HepG2 (cell line): Measurements from ENCODE around the gene TTN. TPM values are rescaled to one million over a fixed set of nuclear protein-coding genes. Genes with fewer than 3 reads are reported as not detected.
"Not testable (repeated sequence)": the region's sequence is repeated elsewhere in the genome, so short reads cannot be mapped to it uniquely, and the experiment has no call there.

ENCODE experiments used
- ATAC-seq: fragments of 200-7000 bp; cut with Tn5 transposase; 3 replicates; pipeline ENCODE4 v1.9.1; 2020; ENCODE audit warnings: mild to moderate bottlenecking, moderate library complexity
- BruUV-seq: library from RNA; stranded (reverse); fragments of 400-500 nt; replicated peaks from 2 replicates; lab custom pipeline; 2021; lab: Mats Ljungman, UMichigan
- CTCF ChIA-PET: fragments of 300-600 bp; formaldehyde crosslinking; extraction: SDS; loops from one replicate; lab custom pipeline; 2021; ENCODE audit warnings: low total read pairs, inconsistent platforms, low intra/inter-chr PET ratio; lab: Yijun Ruan, JAX
- POLR2A ChIA-PET: fragments of 350-600 bp; sonication (Branson Sonifier 250); formaldehyde crosslinking; loops from one replicate; lab custom pipeline; 2020; ENCODE audit warnings: antibody characterized with exemption, inconsistent platforms; lab: Yijun Ruan, JAX
- DNase-seq: peaks from one replicate; pipeline ENCODE4 v3.0.0-alpha.2; 2015; ENCODE audit warnings: low spot score
- FAIRE-seq: peaks from 3 replicates; lab custom pipeline; 2011; peaks lifted over from hg19 to GRCh38; lab: Jason Lieb, UNC
- H2AFZ ChIP-seq: one replicate; pipeline ENCODE4 v1.6.1; 2011; ENCODE audit warnings: low read length, inconsistent platforms
- H3K27ac ChIP-seq: fragments of 300-600 bp; 3 replicates; pipeline ENCODE4 v1.8.0; 2011; ENCODE audit warnings: mixed run types, mild to moderate bottlenecking, mixed read lengths, low read length, inconsistent platforms; ENCODE audit not compliant: insufficient read depth; ENCODE audit errors: extremely low read length
- H3K27me3 ChIP-seq, 2 experiments: fragments of 200-600 bp in 1 of 2; 2 replicates in 1 of 2; 3 replicates in 1 of 2; pipeline versions ENCODE4 v1.6.0 to v1.8.0; 2011; ENCODE audit warnings: low read length in 2 of 2, mild to moderate bottlenecking in 2 of 2, moderate library complexity in 2 of 2, inconsistent platforms in 1 of 2; ENCODE audit not compliant: insufficient read depth in 2 of 2, control insufficient read depth in 1 of 2
- H3K36me3 ChIP-seq, 2 experiments: fragments of 200-600 bp in 1 of 2; replicated peaks in 1 of 2; 2 replicates in 1 of 2; 3 replicates in 1 of 2; pipeline versions ENCODE4 v1.5.1 to v1.8.0; 2011; ENCODE audit warnings: low read length in 2 of 2, inconsistent platforms in 1 of 2; ENCODE audit not compliant: insufficient read depth in 2 of 2, control insufficient read depth in 1 of 2
- H3K4me1 ChIP-seq: 2 replicates; pipeline ENCODE4 v1.5.1; 2012; ENCODE audit warnings: low read length, inconsistent platforms; ENCODE audit not compliant: insufficient read depth
- H3K4me2 ChIP-seq: 2 replicates; pipeline ENCODE4 v1.6.0; 2011; ENCODE audit warnings: low read depth, low read length, inconsistent platforms
- H3K4me3 ChIP-seq, 3 experiments: fragments of 200-600 bp in 1 of 3; sonication (generic), shearing (Covaris generic) in 1 of 3; replicated peaks in 1 of 3; 2 replicates each; pipeline ENCODE4 v1.5.1; 2011 to 2016; ENCODE audit warnings: low read length in 3 of 3, inconsistent platforms in 2 of 3, low read depth in 2 of 3, mild to moderate bottlenecking in 2 of 3, control low read depth in 1 of 3, mixed read lengths in 1 of 3; ENCODE audit not compliant: insufficient read depth in 1 of 3
- H3K79me2 ChIP-seq: one replicate; pipeline ENCODE4 v1.6.1; 2011; ENCODE audit warnings: low read length, inconsistent platforms; ENCODE audit not compliant: insufficient read depth
- H3K9ac ChIP-seq: 2 replicates; pipeline ENCODE4 v1.6.0; 2011; ENCODE audit warnings: mild to moderate bottlenecking, low read depth, low read length, inconsistent platforms; ENCODE audit not compliant: insufficient read depth
- H3K9me3 ChIP-seq: 2 replicates; pipeline ENCODE4 v1.5.1; 2012; ENCODE audit warnings: mild to moderate bottlenecking, low read length
- H4K20me1 ChIP-seq: 2 replicates; pipeline ENCODE4 v1.6.0; 2011; ENCODE audit warnings: inconsistent platforms, mild to moderate bottlenecking, low read length, moderate library complexity; ENCODE audit not compliant: insufficient read depth
- WGBS: methylation state at CpG from one replicate; pipeline ENCODE4 v1.1.6; 2017; ENCODE audit warnings: low lambda C conversion rate; 5-methylcytosine and 5-hydroxymethylcytosine counted together
- in situ Hi-C: cut with HindIII; loops from 2 replicates; pipeline ENCODE4 v1.10.0; 2017; ENCODE audit warnings: low pct_unique_long_range_greater_than_20kb; ENCODE audit not compliant: extremely low pct_ligation_motif_present
- intact Hi-C: fragments of 100-400 bp; cut with micrococcal nuclease; formaldehyde crosslinking; loops from one replicate; pipeline ENCODE4 v1.10.0; 2022; ENCODE audit not compliant: unreplicated experiment
- polyA plus RNA-seq, 8 experiments: library from polyadenylated mRNA; depleted of rRNA in 3 of 8; stranded (reverse) in 7 of 8; unstranded in 1 of 8; fragments of >200 nt; fragmentation: Illumina TruSeq in 4 of 8; extraction: Trizol in 4 of 8; gene quantifications; 2 replicates each; pipeline versions ENCODE4 v1.2.1 to v1.2.3, GENCODE V29; 2011 to 2016; ENCODE audit warnings: low read depth in 4 of 8, missing spikeins in 1 of 8, mixed read lengths in 1 of 8; ENCODE audit not compliant: insufficient read depth in 1 of 8
- total RNA-seq, 5 experiments: library from RNA; depleted of rRNA; stranded (reverse); fragments of >200 nt; fragmentation: Illumina TruSeq; extraction: Trizol; gene quantifications; 2 replicates each; pipeline ENCODE4 v1.2.3, GENCODE V29; 2016; ENCODE audit warnings: low read depth in 1 of 5
- TF ChIP-seq, protein P1 (sequence below): sonication (generic); formaldehyde crosslinking; IDR thresholded peaks from 2 replicates; pipeline ENCODE4 v1.5.0; 2020; ENCODE audit warnings: mild to moderate bottlenecking, missing genetic modification reagents, moderate library complexity

Gene TTN
- total and polyA plus RNA-seq, 2 of the 13 experiments (the other 11 are each of a cell fraction or from before 2014, with no cell fraction given): under 0.01 TPM

DNA sequence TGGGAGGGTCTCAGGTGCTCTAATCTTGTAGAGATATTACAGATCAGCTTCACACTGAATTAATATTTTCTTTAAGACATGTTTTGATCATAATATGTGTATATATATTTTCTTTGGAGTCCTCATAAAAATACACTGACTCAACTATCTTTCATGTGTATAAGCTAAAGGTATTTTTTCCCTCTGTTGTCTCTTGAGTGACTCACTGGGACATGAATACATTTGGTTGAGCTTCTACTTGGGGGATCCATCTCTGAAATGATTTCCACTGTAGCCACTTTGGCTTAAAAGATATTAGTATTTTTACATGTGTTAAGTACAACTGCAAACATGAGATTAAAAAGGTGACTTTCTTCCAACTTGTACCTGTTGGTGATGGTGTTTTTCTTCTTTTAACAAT, 140.8 kb downstream of the TTN start:
- H3K9me3 ChIP-seq: no peaks in the 10 kb centered on the region
- POLR2A ChIA-PET: no interaction called here
- no peak overlapping the region for H3K4me3 ChIP-seq
- TF ChIP-seq, protein P1, sequence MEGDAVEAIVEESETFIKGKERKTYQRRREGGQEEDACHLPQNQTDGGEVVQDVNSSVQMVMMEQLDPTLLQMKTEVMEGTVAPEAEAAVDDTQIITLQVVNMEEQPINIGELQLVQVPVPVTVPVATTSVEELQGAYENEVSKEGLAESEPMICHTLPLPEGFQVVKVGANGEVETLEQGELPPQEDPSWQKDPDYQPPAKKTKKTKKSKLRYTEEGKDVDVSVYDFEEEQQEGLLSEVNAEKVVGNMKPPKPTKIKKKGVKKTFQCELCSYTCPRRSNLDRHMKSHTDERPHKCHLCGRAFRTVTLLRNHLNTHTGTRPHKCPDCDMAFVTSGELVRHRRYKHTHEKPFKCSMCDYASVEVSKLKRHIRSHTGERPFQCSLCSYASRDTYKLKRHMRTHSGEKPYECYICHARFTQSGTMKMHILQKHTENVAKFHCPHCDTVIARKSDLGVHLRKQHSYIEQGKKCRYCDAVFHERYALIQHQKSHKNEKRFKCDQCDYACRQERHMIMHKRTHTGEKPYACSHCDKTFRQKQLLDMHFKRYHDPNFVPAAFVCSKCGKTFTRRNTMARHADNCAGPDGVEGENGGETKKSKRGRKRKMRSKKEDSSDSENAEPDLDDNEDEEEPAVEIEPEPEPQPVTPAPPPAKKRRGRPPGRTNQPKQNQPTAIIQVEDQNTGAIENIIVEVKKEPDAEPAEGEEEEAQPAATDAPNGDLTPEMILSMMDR (CRISPR knock-in tag): no peak
- in situ Hi-C loops: no loop called here
- intact Hi-C loops: no loop called here
- H4K20me1 ChIP-seq: no peaks in the 10 kb centered on the region
- no peaks in the 10 kb centered on the region for H3K36me3 ChIP-seq
- FAIRE-seq (no peak), DNase-seq (no peak), ATAC-seq (no peak)
- H3K27me3 ChIP-seq: no peaks in the 10 kb centered on the region
- H3K9ac ChIP-seq: no peak overlapping the region
- BruUV-seq: no TSS peak
- H3K27ac ChIP-seq: no peak overlapping the region
- H3K79me2 ChIP-seq: no peaks in the 10 kb centered on the region
- no peak overlapping the region for H2AFZ ChIP-seq
- H3K4me2 ChIP-seq: no peak overlapping the region
- no peaks in the 10 kb centered on the region for H3K4me1 ChIP-seq
- CTCF ChIA-PET: no interaction called here

DNA sequence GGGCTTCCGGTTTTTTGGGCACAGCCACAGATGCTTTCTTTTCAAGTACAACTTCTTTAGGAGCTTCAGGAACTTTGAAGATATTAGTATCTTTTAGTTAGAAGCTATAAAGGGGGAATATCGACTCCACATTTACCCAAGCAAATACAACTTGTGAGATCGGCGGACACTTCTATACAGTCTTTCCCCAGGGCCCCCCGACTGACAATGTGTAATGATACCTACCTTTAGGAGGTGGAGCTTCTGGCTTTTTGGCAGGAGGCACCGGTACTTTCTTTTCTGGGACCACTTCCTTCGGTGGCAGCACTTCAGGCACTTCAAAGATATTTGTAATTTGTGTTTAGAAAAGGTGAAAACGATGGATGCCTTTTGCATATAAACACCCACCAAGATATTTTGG, 148.7 kb downstream of the TTN start:
- POLR2A ChIA-PET, H3K9me3 ChIP-seq, H3K4me1 ChIP-seq, FAIRE-seq, H3K9ac ChIP-seq, CTCF ChIA-PET, H3K4me2 ChIP-seq, H3K79me2 ChIP-seq, H2AFZ ChIP-seq, BruUV-seq, H3K27me3 ChIP-seq, H3K27ac ChIP-seq, H3K36me3 ChIP-seq, intact Hi-C loops, H3K4me3 ChIP-seq, ATAC-seq, DNase-seq, in situ Hi-C loops, H4K20me1 ChIP-seq: not testable (repeated sequence)
- 6% methylated on average over 1 of the region's 8 CpGs for whole genome bisulfite sequencing
